ENCODE results near the gene LAMA1. TPM values are rescaled to one million over a fixed set of nuclear protein-coding genes. Genes with fewer than 3 reads are reported as not detected.

The LAMA1 gene
- total and polyA plus RNA-seq, 2 of the 8 experiments (the other 6 are each of a cell fraction or from before 2014, with no cell fraction given) = 30.4 to 48.7 TPM

GRCh38 chr18:7102131-7102530 is 15.5 kb downstream of the LAMA1 start:
- no peak overlapping the region for H4K8ac ChIP-seq (ENCODE audit: extremely low read depth, insufficient read depth, low read length)
- ChIA-PET CTCF (ENCODE audit: partially characterized antibody) (interaction anchor here (0.9 kb wide), 1 partner anchor 14 kb away, joined by 3 read pairs; no protein-coding TSS in a partner anchor), POLR2A (ENCODE audit: partially characterized antibody) (no interaction called here)
- peaks cover 0 to 12% of the 10 kb centered on the region in 2 experiments; a peak in 2 of 4 replicates for H3K79me2 ChIP-seq (ENCODE audit: control insufficient read depth in 1 of 2, insufficient read depth in 2 of 2, low read length in 2 of 2)
- no peaks in the 10 kb centered on the region for H3K27me3 ChIP-seq (replicated peaks in 1 of 4; ENCODE audit: control insufficient read depth in 3 of 4, extremely low read depth in 1 of 4, insufficient read depth in 3 of 4, low read length in 3 of 4)
- no peak overlapping the region for H2BK20ac ChIP-seq (ENCODE audit: low read length)
- no peak overlapping the region for H3K56ac ChIP-seq (replicated peaks; ENCODE audit: insufficient read length, low read depth, low read length)
- no peak overlapping the region for H2BK12ac ChIP-seq (ENCODE audit: low read depth, low read length)
- H3K23ac ChIP-seq (ENCODE audit: insufficient read length) = no peak overlapping the region
- no peak overlapping the region for H3K4me2 ChIP-seq (ENCODE audit: insufficient read depth in 1 of 2, low read depth in 2 of 2, low read length in 2 of 2)
- peaks cover 0 to 8% of the 10 kb centered on the region in 2 experiments for H4K20me1 ChIP-seq (replicated peaks in 1 of 2; ENCODE audit: control insufficient read depth in 1 of 2, insufficient read depth in 2 of 2, low read length in 2 of 2)
- H3K27ac ChIP-seq (ENCODE audit: low read depth, low read length) = no peak overlapping the region
- H2AK5ac ChIP-seq (ENCODE audit: low read depth, low read length) = no peak overlapping the region
- H3K4me3 ChIP-seq (ENCODE audit: extremely low read depth in 1 of 4, insufficient read depth in 2 of 4, low read depth in 3 of 4, low read length in 4 of 4) = no peak overlapping the region
- no peak for DNase-seq (ENCODE audit: low read depth in 1 of 2, low spot score in 2 of 2)
- H4K5ac ChIP-seq (ENCODE audit: insufficient read length, low read depth, low read length) = no peak overlapping the region
- H2BK5ac ChIP-seq (ENCODE audit: low read depth, low read length) = no peak overlapping the region
- H3K4ac ChIP-seq (replicated peaks; ENCODE audit: insufficient read length, low read depth, low read length) = no peak overlapping the region
- H2BK15ac ChIP-seq (ENCODE audit: low read length) = no peak overlapping the region
- peaks cover 0 to 4% (median 0%) of the 10 kb centered on the region in 4 experiments; a peak in 2 of 8 replicates for H3K36me3 ChIP-seq (ENCODE audit: control insufficient read depth in 2 of 4, insufficient read depth in 4 of 4, low read length in 3 of 4)
- no peaks in the 10 kb centered on the region for H3K23me2 ChIP-seq (ENCODE audit: low read depth, low read length)
- 0 out of 4 replicates have a peak, but pooled peaks cover 0 to 3% of the 10 kb centered on the region in 2 experiments for H3K9me3 ChIP-seq (ENCODE audit: insufficient read depth in 2 of 2, low read depth in 1 of 2, low read length in 1 of 2)
- no peak overlapping the region for H3K14ac ChIP-seq (ENCODE audit: insufficient read length)
- H3K4me1 ChIP-seq (replicated peaks in 1 of 4; ENCODE audit: control insufficient read depth in 3 of 4, insufficient read depth in 4 of 4, low read length in 3 of 4) = no peaks in the 10 kb centered on the region
- H3K18ac ChIP-seq (ENCODE audit: extremely low read depth, low read length) = no peak overlapping the region
- 0 out of 2 replicates have a peak, but pooled peaks cover 4% of the 10 kb centered on the region for H3K79me1 ChIP-seq (ENCODE audit: low read depth, low read length)
- H2AFZ ChIP-seq (ENCODE audit: low read length) = no peak overlapping the region
- WGBS, 2 experiments (ENCODE audit: extremely low coverage in 1 of 2, insufficient coverage in 1 of 2, insufficient read length in 1 of 2, insufficient replicate concordance in 2 of 2, low coverage in 1 of 2, low lambda C conversion rate in 2 of 2, missing lambda C conversion rate in 1 of 2) = 94% methylated on average over 2 of the region's 2 CpGs; no CpG with 5 or more reads in 1 of the 2 experiments
- FAIRE-seq = no peak
- no peak overlapping the region for H2BK120ac ChIP-seq (replicated peaks; ENCODE audit: low read depth, low read length)
- no peak overlapping the region for H3K9ac ChIP-seq (replicated peaks in 1 of 4; ENCODE audit: extremely low read depth in 1 of 4, low read depth in 3 of 4, low read length in 3 of 4)
- no peak overlapping the region for H4K91ac ChIP-seq (replicated peaks; ENCODE audit: insufficient read length, low read length)
- TF ChIP-seq CHD1 (IDR thresholded peaks at IDR 0.05; ENCODE audit: low read depth, low read length) (no peak), SAP30 (IDR thresholded peaks at IDR 0.05; ENCODE audit: insufficient read depth, insufficient replicate concordance, low read length) (no peak), BACH1 (IDR thresholded peaks at IDR 0.05; ENCODE audit: low read length) (no peak), CHD2 (IDR thresholded peaks at IDR 0.05; ENCODE audit: low read length) (no peak), JUN (IDR thresholded peaks at IDR 0.05; ENCODE audit: low read depth, low read length) (no peak), MAFK (IDR thresholded peaks at IDR 0.05; ENCODE audit: low read depth, low read length) (no peak), USF2 (IDR thresholded peaks at IDR 0.05; ENCODE audit: low read length) (no peak), SUZ12 (IDR thresholded peaks at IDR 0.05; ENCODE audit: low read length) (no peak), ASH2L (IDR thresholded peaks at IDR 0.05; ENCODE audit: low read length) (no peak), FOSL1 (IDR thresholded peaks at IDR 0.05; ENCODE audit: insufficient read depth, low read depth, low read length) (no peak), POLR2A (IDR thresholded peaks at IDR 0.05; ENCODE audit: control extremely low read depth in 1 of 2, low read depth in 2 of 2, low read length in 2 of 2) (no peak), TAF7 (optimal IDR thresholded peaks at IDR 0.05; ENCODE audit: borderline replicate concordance, low read depth, low read length) (no peak), RFX5 (IDR thresholded peaks at IDR 0.05; ENCODE audit: borderline replicate concordance, low read depth, low read length) (no peak), SP2 (IDR thresholded peaks at IDR 0.05; ENCODE audit: low read length) (no peak)

Measured in H1 (cell line).